ENCODE measurements around the gene YJEFN3. TPM values are rescaled to one million over a fixed set of nuclear protein-coding genes. Genes with fewer than 3 reads are reported as not detected.

YJEFN3 gene
- polyA plus RNA-seq, 1 experiment: 1.2 TPM

DNA sequence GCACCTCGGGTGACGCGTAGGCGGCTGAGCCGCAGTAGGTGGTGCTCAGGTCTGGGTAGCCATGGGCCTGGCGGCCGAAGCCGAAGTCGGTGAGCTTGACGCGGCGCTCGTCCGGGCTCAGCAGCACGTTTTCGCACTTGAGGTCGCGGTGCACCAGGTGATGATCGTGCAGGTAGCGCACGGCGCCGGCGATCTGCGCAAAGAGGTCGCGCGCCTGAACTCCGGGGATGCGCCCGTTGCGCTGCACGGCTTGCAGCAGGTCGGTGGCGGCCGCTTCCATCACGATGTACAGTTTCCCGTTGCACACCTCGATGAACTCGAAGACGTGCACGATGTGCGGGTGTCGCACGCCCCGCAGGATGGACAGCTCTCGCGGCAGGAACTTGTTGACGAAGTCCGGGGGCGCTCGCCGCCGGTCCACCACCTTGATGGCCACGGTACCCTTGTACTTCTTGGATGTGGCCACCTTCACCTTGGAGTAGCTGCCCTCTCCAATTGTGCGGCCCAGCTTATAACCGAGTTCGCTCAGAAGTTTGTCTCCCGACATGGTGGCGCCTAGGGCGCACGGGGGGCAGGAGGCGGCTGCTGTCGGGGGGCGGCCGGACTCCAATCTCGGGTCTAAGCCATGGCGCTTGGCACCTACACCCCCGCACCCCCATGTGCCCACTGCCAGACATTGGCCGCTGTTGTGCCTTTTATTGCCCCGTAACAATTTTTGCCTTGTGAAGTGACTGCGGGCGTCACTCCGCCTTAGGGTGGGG is 13.7 kb upstream of the YJEFN3 start, which contains the start of gene TSSK6:
TSSK6 (minus strand) TSS at position 668 of the 761 bp plus-strand sequence; CDS start at position 547, 121 bp downstream.
- H3K9me3 ChIP-seq (ENCODE audit: control insufficient read depth, insufficient read depth, low read length): peaks cover 21% of the 10 kb centered on the region
- CTCF ChIA-PET: interaction anchor here (1.2 kb wide), 1 partner anchor 25 kb away, joined by 3 read pairs; no protein-coding TSS in a partner anchor
- H3K4me3 ChIP-seq (ENCODE audit: low read depth, low read length): peak within 1 kb of the TSS; percentile 92
- no peak for DNase-seq (ENCODE audit: low read depth, low spot score)
- peak within 1 kb of the TSS; percentile 68 for H3K27ac ChIP-seq (ENCODE audit: low read depth, low read length)
- no peaks in the 10 kb centered on the region for H3K27me3 ChIP-seq (ENCODE audit: control insufficient read depth, insufficient read depth, low read length)
- POLR2A ChIA-PET: interaction anchor here (0.5 to 1.8 kb wide), 5 partner anchors 18 to 311 kb away, joined by 3 to 6 read pairs (median 3); no protein-coding TSS in a partner anchor
- TF ChIP-seq, protein P1, sequence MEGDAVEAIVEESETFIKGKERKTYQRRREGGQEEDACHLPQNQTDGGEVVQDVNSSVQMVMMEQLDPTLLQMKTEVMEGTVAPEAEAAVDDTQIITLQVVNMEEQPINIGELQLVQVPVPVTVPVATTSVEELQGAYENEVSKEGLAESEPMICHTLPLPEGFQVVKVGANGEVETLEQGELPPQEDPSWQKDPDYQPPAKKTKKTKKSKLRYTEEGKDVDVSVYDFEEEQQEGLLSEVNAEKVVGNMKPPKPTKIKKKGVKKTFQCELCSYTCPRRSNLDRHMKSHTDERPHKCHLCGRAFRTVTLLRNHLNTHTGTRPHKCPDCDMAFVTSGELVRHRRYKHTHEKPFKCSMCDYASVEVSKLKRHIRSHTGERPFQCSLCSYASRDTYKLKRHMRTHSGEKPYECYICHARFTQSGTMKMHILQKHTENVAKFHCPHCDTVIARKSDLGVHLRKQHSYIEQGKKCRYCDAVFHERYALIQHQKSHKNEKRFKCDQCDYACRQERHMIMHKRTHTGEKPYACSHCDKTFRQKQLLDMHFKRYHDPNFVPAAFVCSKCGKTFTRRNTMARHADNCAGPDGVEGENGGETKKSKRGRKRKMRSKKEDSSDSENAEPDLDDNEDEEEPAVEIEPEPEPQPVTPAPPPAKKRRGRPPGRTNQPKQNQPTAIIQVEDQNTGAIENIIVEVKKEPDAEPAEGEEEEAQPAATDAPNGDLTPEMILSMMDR (IDR thresholded peaks at IDR 0.05; ENCODE audit: low read depth, low read length): no peak

DNA sequence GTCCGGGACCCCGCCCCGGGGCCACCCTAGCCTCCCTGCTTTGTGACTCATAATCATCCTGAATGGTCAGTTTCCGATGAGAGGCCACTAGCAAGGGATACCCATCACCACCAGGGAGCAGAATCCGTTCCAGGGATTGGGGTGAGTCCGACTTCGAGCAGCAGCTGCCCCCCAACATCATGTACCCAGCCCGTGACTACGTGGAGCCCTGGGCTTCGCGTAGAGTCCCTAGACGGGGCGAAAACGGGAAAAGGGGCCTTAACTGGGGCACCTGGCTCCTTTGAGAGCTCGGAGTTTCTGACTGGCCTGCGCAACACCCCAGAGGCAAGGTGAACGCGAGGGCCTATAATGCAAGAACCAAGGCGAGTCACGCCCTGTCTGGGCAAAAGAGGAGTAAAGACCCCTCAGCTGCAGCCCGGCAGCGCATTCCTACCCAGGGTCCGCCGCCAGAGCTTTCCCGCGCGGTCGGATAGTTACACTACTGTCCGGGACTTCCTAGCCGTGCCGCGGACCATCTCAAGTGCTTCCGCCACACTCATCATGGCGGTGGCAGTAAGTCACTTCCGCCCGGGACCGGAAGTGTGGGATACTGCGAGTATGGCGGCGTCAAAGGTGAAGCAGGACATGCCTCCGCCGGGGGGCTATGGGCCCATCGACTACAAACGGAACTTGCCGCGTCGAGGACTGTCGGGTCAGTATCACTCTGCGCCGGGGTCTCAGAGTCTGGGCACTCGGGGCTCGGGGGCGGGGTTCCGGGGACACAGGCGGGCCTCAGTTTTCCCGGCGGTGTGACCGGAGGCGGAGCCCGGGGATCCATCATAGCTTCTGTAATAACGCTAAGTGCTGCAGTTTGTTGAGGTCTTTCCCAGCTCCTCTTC is 12.8 kb upstream of the YJEFN3 start, which contains the start of gene NDUFA13:
NDUFA13 (plus strand) TSS at position 584 of the 878 bp plus-strand sequence; CDS start at position 598, 14 bp downstream.
- CTCF ChIA-PET: interaction anchor here (1.2 to 1.6 kb wide), 3 partner anchors 16 to 110 kb away, joined by 3 to 5 read pairs (median 3); partner anchors contain the start of gene GATAD2A
- TF ChIP-seq, protein P1 (IDR thresholded peaks at IDR 0.05; ENCODE audit: low read depth, low read length): peak; percentile 30; the same call in 1 of the 2 replicates
- Histone ChIP-seq H3K27ac (ENCODE audit: low read depth, low read length) (peak within 1 kb of the TSS; percentile 68), H3K9me3 (ENCODE audit: control insufficient read depth, insufficient read depth, low read length) (peaks cover 21% of the 10 kb centered on the region), H3K4me3 (ENCODE audit: low read depth, low read length) (peak within 1 kb of the TSS; percentile 92), H3K27me3 (ENCODE audit: control insufficient read depth, insufficient read depth, low read length) (no peaks in the 10 kb centered on the region)
- peak; percentile 72 for DNase-seq (ENCODE audit: low read depth, low spot score)
- POLR2A ChIA-PET: interaction anchor here (0.5 to 1.8 kb wide), 7 partner anchors 17 to 312 kb away, joined by 3 to 6 read pairs (median 3); no protein-coding TSS in a partner anchor

DNA sequence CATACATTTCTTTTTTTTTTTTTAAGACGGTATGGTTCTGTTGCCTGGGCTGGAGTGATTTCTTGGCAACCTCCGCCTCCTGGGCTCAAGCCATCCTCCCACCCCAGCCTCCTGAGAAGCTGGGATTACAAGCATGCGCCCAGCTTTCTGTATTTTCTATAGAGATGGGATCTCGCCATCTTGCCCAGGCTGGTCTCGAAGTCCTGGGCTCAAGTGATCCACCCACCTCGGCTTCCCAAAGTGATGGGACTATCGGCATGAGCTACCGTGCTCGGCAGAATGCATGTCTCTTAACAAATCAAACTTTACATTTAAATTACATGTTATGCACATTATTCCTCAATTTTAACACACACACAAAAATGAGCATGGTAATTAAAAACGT is 11.5 kb upstream of the YJEFN3 start:
- peak overlapping the region; percentile 2 for H3K27ac ChIP-seq (ENCODE audit: low read depth, low read length)
- TF ChIP-seq, protein P1 (IDR thresholded peaks at IDR 0.05; ENCODE audit: low read depth, low read length): no peak
- H3K4me3 ChIP-seq (ENCODE audit: low read depth, low read length): peak overlapping the region; percentile 92
- H3K9me3 ChIP-seq (ENCODE audit: control insufficient read depth, insufficient read depth, low read length): peaks cover 23% of the 10 kb centered on the region
- POLR2A ChIA-PET: no interaction called here
- CTCF ChIA-PET: interaction anchor here (1.6 kb wide), 1 partner anchor 15 kb away, joined by 5 read pairs; no protein-coding TSS in a partner anchor
- H3K27me3 ChIP-seq (ENCODE audit: control insufficient read depth, insufficient read depth, low read length): no peaks in the 10 kb centered on the region
- DNase-seq (ENCODE audit: low read depth, low spot score): no peak

DNA sequence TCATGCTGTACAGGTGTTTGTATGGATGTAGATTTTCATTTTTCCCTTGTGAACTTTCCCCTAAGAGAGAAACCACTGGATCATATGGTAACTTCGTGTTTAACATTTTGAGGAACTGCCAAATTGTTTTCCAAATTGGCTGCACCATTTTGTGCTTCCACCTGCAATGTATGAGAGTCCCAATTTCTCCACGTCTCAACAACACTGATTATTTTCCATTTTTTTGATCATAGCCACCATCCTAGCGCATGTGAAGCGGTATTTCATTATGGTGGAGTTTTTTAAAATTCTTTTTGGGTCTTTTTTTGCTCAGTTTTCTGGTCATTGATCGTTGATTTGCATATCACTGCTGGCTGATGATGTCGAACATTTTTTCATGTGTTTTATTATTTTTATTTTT is 7.7 kb upstream of the YJEFN3 start:
- ChIA-PET POLR2A (no interaction called here), CTCF (no interaction called here)
- Histone ChIP-seq H3K4me3 (ENCODE audit: low read depth, low read length) (no peak overlapping the region), H3K27ac (ENCODE audit: low read depth, low read length) (no peak overlapping the region), H3K9me3 (ENCODE audit: control insufficient read depth, insufficient read depth, low read length) (peaks cover 2% of the 10 kb centered on the region; the same call in 1 of the 2 replicates), H3K27me3 (ENCODE audit: control insufficient read depth, insufficient read depth, low read length) (no peaks in the 10 kb centered on the region)
- DNase-seq (ENCODE audit: low read depth, low spot score): no peak
- TF ChIP-seq, protein P1 (IDR thresholded peaks at IDR 0.05; ENCODE audit: low read depth, low read length): no peak

All from AG04450 (cell line).